22Rv1 (cell line): ENCODE data around the gene PRSS57.

ENCODE experiments used
- H3K27ac ChIP-seq: fragments of 450-650 bp; 2 replicates; pipeline ENCODE4 v1.5.1; 2017
- ZFX ChIP-seq: fragments of 450-650 bp; IDR thresholded peaks from 2 replicates; pipeline ENCODE4 v1.6.1; 2017; ENCODE audit warnings: antibody characterized with exemption, borderline replicate concordance
- TF ChIP-seq, protein P1 (sequence below): fragments of 450-650 bp; IDR thresholded peaks from 2 replicates; pipeline ENCODE4 v1.5.1; 2017; ENCODE audit warnings: mild to moderate bottlenecking

Gene PRSS57

DNA sequence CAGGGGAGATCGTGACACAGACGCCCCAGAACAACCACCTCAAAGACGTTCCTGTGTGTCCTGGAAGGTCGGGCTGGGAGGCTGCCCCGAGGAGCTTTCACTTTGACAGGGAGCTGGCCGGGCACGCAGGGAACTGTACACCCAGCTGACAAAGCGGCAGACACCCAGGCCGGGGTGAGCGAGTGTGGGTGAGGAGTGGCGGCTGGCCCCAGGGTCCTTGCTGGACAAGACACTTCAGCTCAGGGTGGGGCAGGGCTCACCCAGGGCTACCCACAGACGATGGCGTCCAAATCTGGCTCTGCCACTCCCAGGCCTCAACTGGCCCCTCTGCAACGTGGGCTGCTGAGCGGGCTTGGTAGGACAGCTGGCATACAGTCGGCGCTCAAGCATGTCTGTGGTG lies 53.5 kb downstream of the PRSS57 start:
- TF ChIP-seq ZFX: no peak
- TF ChIP-seq, protein P1, sequence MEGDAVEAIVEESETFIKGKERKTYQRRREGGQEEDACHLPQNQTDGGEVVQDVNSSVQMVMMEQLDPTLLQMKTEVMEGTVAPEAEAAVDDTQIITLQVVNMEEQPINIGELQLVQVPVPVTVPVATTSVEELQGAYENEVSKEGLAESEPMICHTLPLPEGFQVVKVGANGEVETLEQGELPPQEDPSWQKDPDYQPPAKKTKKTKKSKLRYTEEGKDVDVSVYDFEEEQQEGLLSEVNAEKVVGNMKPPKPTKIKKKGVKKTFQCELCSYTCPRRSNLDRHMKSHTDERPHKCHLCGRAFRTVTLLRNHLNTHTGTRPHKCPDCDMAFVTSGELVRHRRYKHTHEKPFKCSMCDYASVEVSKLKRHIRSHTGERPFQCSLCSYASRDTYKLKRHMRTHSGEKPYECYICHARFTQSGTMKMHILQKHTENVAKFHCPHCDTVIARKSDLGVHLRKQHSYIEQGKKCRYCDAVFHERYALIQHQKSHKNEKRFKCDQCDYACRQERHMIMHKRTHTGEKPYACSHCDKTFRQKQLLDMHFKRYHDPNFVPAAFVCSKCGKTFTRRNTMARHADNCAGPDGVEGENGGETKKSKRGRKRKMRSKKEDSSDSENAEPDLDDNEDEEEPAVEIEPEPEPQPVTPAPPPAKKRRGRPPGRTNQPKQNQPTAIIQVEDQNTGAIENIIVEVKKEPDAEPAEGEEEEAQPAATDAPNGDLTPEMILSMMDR: no peak
- H3K27ac ChIP-seq: no peak overlapping the region

DNA sequence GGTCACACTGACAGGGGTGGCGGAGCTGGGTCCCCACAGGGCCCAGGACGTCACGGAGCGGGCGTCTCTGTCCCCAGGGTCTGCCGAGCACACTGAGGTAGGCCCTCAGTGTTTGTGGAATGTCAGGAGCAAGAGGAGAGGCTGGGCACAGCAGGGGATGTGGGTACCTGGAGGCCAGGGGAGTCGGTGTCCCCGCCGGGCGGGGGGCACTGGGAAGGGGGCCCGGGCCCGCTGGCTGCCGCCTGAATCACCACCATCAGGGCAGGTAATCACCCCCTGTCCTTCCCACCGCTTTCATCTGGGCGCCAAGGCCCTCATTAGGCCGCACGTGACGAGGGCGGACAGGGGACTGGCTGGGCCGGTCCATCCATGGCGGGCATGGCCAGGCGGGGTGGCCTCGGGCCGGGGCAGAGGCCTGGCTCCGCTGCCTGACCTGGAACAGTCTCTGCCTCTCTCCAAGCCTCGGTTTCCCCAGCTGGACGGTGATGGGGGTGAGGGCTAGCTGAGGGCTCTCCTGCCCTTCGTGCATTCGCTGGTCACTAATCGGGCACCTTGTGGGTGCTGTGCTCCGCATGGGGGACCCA lies 54.6 kb downstream of the PRSS57 start:
- TF ChIP-seq, protein P1: no peak
- TF ChIP-seq ZFX: no peak
- no peak overlapping the region for H3K27ac ChIP-seq

DNA sequence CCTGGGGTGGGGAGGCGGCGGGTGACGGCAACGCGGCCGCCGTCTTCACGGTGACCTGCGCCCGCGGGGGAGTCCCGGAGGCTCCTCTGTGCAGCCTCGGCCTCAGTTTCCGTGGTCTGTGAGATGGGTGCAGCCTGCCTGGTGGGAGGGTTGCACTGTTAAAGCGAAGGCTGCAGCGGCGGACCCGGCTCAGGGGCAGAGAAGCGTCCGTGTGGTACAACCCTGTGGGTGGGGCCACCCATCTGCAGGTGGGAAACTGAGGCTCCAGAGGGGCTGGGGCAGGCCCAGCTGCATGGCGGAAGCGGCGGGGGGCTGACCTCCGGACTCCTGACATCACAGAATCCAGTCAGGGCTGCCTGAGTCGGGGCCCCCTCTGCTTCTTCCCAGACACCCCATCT lies 55.1 kb downstream of the PRSS57 start:
- H3K27ac ChIP-seq: no peak overlapping the region
- no peak for TF ChIP-seq ZFX
- TF ChIP-seq, protein P1: no peak

DNA sequence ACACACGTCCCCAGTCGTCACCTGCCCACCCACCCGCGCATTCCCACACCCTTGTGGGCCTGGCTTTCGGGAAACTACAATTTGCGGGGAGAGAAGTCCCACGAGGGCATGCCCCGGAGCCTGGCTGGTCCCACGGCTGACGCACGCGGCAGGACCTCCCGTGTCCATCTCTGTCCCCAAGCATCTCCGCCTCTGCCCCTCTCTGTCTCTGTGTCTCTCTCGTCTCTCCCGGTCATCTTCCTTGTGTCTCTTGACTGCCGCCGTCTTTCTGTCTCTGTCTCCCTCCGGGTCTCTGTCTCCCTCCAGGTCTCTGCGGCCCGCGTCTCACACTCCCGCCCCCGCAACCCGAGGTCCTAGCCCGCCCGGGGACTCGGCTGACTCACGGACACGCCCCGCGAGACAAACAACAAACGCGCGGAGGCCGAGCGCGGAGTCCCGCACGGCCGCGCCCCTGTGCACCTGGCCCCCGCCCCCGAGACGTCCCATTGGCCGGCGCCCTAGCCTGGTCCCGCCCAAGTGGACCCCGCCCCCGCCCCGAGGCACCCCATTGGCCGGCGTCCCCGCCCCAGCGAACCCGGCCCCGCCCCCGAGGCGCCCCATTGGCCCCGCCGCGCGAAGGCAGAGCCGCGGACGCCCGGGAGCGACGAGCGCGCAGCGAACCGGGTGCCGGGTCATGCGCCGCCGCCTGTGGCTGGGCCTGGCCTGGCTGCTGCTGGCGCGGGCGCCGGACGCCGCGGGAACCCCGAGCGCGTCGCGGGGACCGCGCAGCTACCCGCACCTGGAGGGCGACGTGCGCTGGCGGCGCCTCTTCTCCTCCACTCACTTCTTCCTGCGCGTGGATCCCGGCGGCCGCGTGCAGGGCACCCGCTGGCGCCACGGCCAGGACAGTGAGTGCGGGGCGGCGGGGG lies 55.7 kb downstream of the PRSS57 start, which contains the start of gene FGF22:
FGF22 (plus strand) TSS at position 627 of the 908 bp plus-strand sequence; CDS start at position 674, 47 bp downstream.
- no peak within 1 kb of the TSS for H3K27ac ChIP-seq
- no peak for TF ChIP-seq ZFX
- TF ChIP-seq, protein P1: no peak

DNA sequence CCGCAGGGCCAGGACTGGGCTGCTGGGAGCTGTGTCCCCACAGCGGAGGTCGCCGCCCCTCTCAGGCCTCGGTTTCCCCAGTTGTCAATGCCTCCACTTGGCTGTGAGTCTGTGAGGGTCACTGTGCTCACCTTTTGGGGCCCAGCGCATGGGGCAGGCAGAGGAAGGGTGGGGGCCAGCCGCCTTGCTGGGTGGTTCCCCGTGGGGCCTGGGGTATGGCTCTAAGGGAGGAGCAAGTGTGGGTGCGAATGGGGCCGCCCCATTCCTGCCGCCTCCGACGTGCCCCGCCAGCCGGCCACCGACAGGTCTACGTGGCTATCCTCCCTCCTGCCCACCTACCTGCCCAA lies 56.4 kb downstream of the PRSS57 start:
- no peak overlapping the region for H3K27ac ChIP-seq
- TF ChIP-seq ZFX: no peak
- TF ChIP-seq, protein P1: no peak
